Measurements from ENCODE around the gene EXOC7. TPM values are rescaled to one million over a fixed set of nuclear protein-coding genes. Genes with fewer than 3 reads are reported as not detected.

Gene EXOC7, protein sequence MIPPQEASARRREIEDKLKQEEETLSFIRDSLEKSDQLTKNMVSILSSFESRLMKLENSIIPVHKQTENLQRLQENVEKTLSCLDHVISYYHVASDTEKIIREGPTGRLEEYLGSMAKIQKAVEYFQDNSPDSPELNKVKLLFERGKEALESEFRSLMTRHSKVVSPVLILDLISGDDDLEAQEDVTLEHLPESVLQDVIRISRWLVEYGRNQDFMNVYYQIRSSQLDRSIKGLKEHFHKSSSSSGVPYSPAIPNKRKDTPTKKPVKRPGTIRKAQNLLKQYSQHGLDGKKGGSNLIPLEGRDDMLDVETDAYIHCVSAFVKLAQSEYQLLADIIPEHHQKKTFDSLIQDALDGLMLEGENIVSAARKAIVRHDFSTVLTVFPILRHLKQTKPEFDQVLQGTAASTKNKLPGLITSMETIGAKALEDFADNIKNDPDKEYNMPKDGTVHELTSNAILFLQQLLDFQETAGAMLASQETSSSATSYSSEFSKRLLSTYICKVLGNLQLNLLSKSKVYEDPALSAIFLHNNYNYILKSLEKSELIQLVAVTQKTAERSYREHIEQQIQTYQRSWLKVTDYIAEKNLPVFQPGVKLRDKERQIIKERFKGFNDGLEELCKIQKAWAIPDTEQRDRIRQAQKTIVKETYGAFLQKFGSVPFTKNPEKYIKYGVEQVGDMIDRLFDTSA
- 44.9 and 59.0 TPM in 2 replicates for total RNA-seq

DNA sequence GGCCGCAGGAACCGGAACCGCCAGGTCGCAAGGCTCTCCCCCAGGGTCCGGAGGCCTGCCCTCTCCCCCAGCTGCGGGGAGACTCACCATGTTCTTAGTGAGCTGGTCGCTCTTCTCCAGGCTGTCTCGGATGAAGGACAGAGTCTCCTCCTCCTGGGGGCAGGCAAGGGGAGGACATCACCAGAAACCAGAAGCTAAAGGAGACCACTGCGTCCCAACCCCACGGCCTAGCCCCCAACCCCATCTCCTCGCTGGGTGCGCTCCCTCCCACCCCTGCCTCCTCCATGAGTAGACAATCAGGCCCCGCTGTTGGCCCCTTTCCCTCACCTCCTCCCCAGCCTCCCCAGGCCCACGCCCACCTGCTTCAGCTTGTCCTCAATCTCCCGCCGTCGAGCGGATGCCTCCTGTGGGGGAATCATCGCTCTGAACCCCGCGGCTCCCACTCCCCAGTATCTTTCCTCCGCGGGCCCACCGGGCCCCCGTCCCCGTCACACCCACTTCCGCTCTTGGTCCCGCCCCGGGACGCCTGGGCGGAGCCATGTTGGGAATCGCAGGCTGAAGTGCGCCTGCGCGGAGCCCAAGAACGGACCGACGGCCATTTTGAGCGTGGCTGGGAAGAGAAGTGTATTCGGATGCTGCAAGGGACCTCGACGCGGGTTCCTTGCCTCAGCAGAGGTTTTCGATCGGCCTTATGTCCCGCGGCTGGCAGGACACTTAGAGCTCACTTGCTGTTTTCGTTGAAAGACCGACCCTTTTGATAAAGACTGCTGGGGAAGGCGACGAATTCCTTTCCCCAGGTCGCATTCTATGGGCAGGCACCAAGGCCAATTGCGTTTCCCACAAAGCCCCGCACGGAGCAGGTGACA is at the start of gene EXOC7:
Gene EXOC7, minus strand, starts transcription at position 514 of the 866 bp plus-strand sequence. Its CDS starts 95 bp downstream, at position 419.

DNA sequence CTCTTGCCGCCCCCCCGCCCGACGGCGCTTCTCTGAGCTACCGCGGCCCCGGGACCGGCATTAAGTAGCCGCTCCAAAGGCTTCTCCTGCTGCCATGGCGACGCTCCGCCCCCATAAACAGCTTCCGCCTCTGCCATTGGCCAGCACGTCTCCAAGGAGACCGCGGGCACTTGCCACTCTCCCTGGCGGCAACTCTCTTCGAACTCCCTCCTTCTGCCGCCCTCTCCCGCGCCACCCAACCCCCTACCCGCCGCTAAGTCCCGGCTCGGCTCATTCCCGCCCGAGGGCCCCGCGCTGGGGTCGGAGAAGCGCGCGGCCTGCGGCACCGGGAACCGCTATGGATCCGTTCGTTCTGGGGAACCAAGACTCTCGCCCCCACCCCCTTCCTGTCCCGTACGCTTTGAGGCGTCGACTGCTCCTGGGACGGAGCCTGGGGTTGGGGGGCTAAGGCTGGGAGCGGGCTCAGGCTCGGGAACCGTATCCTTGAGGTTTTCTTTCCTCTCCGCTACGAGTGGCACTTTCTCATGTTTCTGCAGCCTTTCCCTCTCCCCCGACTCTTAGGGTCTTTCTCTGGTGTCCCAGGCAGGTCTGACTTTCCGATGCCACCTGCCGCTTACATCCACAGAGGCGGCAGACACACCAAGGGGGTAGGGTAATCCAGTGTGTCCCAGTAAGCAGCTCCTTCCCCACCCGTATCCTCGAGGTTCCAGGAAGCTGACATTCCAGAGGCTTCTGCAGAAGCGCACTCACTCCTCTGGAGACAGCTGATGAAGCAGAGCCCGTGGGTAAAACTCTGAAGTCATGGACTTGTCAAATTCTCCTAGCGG is 37.8 kb upstream of the EXOC7 start, which contains the start of gene FOXJ1:
Gene FOXJ1, minus strand, starts transcription at position 34 of the 827 bp plus-strand sequence. CDS start 850 bp downstream, outside the sequence.

DNA sequence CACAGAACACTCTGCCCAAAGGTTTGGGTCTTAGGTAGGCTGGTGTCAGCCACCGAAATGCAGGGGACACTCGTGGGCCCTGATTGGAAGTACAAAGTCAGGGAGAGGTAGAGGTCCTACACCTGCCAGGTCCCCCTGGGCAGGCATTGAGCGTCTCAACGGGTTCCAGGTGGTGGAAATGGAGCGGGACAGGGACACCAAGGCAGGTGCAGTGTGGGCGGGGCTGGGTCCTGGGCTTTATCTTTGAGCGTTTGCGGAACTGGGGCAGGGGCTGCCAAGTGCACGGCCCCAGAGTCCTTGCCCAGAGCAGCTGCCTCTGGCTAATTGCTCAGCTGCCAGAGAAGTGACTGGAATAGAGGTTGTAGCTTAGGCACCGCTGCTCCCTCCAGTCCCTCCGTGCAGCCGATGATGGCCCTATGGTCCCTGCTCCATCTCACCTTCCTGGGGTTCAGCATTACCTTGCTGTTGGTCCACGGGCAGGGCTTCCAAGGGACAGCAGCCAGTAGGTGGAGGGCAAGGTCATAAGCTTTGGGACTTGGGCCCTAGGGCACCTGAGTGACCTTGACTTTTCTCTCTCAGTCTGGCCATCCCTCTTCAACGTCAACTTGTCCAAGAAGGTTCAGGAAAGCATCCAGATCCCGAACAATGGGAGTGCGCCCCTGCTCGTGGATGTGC is 24.6 kb downstream of the EXOC7 start, which contains the start of gene ZACN:
Gene ZACN, plus strand, starts transcription at position 323 of the 675 bp plus-strand sequence. Its CDS starts 83 bp downstream, at position 406.

DNA sequence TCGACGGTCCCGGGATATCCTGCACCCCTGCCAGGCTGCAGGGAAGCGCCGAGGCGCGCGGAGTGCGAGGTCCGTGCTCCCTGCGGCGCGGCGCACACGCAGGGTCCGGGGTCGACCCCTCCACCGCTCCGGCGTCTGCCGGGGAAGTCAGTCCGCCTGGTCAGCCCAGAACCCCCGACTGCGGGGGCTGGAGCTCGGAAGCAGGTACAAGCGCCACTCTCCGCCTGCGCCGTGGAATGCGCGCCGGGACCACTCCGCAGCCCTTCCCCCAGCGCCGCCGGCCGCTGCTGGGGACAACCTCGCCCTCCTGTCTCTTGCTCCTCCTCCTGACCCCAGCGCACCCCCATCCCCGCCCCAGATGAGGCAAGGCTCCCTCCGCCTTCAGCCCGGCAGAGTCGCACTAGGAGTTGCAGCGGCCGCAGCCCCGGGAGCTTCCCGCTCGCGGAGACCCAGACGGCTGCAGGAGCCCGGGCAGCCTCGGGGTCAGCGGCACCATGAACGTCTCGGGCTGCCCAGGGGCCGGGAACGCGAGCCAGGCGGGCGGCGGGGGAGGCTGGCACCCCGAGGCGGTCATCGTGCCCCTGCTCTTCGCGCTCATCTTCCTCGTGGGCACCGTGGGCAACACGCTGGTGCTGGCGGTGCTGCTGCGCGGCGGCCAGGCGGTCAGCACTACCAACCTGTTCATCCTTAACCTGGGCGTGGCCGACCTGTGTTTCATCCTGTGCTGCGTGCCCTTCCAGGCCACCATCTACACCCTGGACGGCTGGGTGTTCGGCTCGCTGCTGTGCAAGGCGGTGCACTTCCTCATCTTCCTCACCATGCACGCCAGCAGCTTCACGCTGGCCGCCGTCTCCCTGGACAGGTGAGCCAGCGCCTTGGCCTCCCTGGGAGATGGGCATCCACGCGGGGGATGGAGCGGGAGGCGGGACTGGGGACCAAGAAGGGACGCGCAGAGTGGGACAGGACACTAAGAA is 28.9 kb downstream of the EXOC7 start, which contains the start of gene GALR2:
Gene GALR2, plus strand, starts transcription at position 392 of the 974 bp plus-strand sequence. Its CDS starts 103 bp downstream, at position 495.

DNA sequence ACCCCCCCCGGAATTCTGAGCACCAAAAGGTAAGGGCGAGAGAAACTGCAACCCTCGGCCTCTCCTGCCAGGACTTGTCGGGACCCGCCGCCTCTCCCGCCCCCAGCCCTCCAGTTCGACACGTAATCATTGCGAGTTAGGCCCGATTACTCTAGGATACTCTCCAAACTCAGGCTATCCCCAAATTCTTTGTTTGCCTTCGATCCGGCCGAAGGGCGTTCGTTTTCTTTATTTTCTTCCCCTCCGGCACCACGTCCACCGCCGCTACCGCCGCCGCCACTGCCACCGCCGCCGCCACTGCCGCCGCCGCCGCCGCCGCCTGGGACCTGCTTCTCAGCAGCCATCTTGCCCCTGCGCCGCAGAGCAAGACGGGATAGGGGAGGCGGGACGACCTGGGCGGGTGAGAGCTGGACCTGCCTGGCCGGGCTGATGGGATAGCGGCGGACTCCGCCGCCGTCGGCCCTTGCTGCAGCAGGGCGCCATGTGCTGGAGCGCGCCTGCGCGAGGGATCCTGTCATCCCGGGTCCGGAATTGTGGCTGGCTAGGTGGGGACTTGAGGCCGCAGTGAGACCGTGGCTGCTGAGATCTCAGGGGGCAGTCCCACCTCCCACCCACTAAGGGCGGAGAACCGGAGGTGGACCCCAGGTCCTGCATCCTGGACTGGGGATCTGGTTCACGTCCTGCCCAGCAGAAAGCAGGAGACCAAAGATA is 31.3 kb downstream of the EXOC7 start, which contains the start of gene SRP68:
Gene SRP68, minus strand, starts transcription at position 370 of the 711 bp plus-strand sequence. Its CDS starts 26 bp downstream, at position 344.

Other genes starting within 250 kb of the EXOC7 start
- 35.1 and 43.8 TPM in 2 replicates for gene WBP2, start 248.5 kb downstream of the EXOC7 start, total RNA-seq
- gene TRIM47, start 225.2 kb downstream of the EXOC7 start, total RNA-seq = 31.0 and 35.9 TPM in 2 replicates
- 23.9 and 24.8 TPM in 2 replicates for gene TRIM65, start 206.8 kb downstream of the EXOC7 start, total RNA-seq
- 22.2 and 30.8 TPM in 2 replicates for gene MRPL38, start 198.9 kb downstream of the EXOC7 start, total RNA-seq
- 2.7 and 9.9 TPM in 2 replicates for gene FBF1, start 162.7 kb downstream of the EXOC7 start, total RNA-seq
- gene ACOX1, start 124.6 kb downstream of the EXOC7 start, total RNA-seq = 37.6 and 47.4 TPM in 2 replicates
- 9.2 and 13.2 TPM in 2 replicates for gene TEN1, start 124.5 kb downstream of the EXOC7 start, total RNA-seq
- gene CDK3, start 102.9 kb downstream of the EXOC7 start, total RNA-seq = 1.6 and 2.4 TPM in 2 replicates
- gene EVPL, start 76.5 kb downstream of the EXOC7 start, total RNA-seq = not detected in 2 replicates
- gene SRP68, start 31.3 kb downstream of the EXOC7 start, total RNA-seq = 40.8 and 48.2 TPM in 2 replicates
- gene GALR2, start 29.0 kb downstream of the EXOC7 start, total RNA-seq = not detected in 2 replicates
- not detected in 2 replicates for gene ZACN, start 24.6 kb downstream of the EXOC7 start, total RNA-seq
- gene FOXJ1, start 37.5 kb upstream of the EXOC7 start, total RNA-seq = not detected in 2 replicates
- gene RNF157, start 136.7 kb upstream of the EXOC7 start, total RNA-seq = 0.10 and 0.44 TPM in 2 replicates
- 4.5 and 5.9 TPM in 2 replicates for gene UBALD2, start 161.6 kb upstream of the EXOC7 start, total RNA-seq
- gene QRICH2, start 204.5 kb upstream of the EXOC7 start, total RNA-seq = 0.98 and 1.8 TPM in 2 replicates

Measured in cardiac ventricle fibroblast (primary cell).